ENCODE data around the gene KNL1. TPM values are rescaled to one million over a fixed set of nuclear protein-coding genes. Genes with fewer than 3 reads are reported as not detected.
"Not testable (repeated sequence)": the region's sequence is repeated elsewhere in the genome, so short reads cannot be mapped to it uniquely, and the experiment has no call there.

Gene KNL1
- polyA plus RNA-seq, 1 donor from 2014 or later: 1.1 TPM

GRCh38 chr15:40567111-40567510 lies 26.9 kb upstream of the KNL1 start:
- Mint-ChIP-seq H3K36me3 (no peaks in the 10 kb centered on the region), H3K4me3 (peak overlapping the region in 2 of 4 donors; percentile 58 to 90), H3K27ac (peak overlapping the region in 1 of 3 donors; percentile 97), H3K27me3 (no peaks in the 10 kb centered on the region), H3K4me1 (peaks cover 30 to 45% (median 40%) of the 10 kb centered on the region in 3 donors), H3K9me3 (no peaks in the 10 kb centered on the region)

- Mint-ChIP-seq H3K36me3 (no peaks in the 10 kb centered on the region), H3K9me3 (no peaks in the 10 kb centered on the region), H3K4me1 (peaks cover 27 to 36% (median 29%) of the 10 kb centered on the region in 3 donors), H3K4me3 (peak within 1 kb of the TSS; percentile 96 to 99 (median 98)), H3K27me3 (no peaks in the 10 kb centered on the region), H3K27ac (peak within 1 kb of the TSS; percentile 94 to 98 (median 97))
Measured at GRCh38 chr15:40569129-40569953, 24.7 kb upstream of the KNL1 start, which contains the start of gene RPUSD2. Gene RPUSD2 (plus strand): TSS chr15:40569299. CDS start chr15:40569338, 39 bp downstream.

DNA sequence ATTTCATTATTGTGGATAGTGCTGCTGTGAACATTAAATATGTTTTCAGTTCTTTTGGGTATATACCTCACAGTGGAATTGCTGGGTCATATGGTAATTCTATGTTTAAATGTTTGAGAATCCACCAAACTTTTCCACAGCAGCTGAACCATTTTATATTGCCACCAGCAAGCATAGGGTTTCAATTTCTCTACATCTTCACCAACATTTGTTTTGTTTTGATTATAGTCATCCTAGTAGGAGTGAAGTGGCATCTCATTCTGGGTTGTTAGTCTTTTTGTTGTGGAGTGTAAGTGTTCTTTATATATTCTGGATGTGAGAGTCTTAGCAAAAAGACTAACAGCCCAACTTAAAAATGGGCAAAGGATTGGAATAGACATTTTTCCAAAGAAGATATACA lies 18.9 kb upstream of the KNL1 start:
- no peaks in the 10 kb centered on the region for H3K9me3 Mint-ChIP-seq
- peak overlapping the region in 1 of 3 donors; percentile 35 for H3K27ac Mint-ChIP-seq
- no peaks in the 10 kb centered on the region for H3K27me3 Mint-ChIP-seq
- no peaks in the 10 kb centered on the region for H3K36me3 Mint-ChIP-seq
- peak overlapping the region in 1 of 4 donors; percentile 68 for H3K4me3 Mint-ChIP-seq
- peaks cover 11 to 16% (median 12%) of the 10 kb centered on the region in 3 donors for H3K4me1 Mint-ChIP-seq

- not testable (repeated sequence) for H3K27me3 Mint-ChIP-seq, H3K9me3 Mint-ChIP-seq, H3K36me3 Mint-ChIP-seq, H3K27ac Mint-ChIP-seq, H3K4me3 Mint-ChIP-seq, H3K4me1 Mint-ChIP-seq
Measured at GRCh38 chr15:40576914-40577313, 17.1 kb upstream of the KNL1 start.

GRCh38 chr15:40578892-40579291 lies 15.2 kb upstream of the KNL1 start:
- Mint-ChIP-seq H3K36me3 (peaks cover 1% of the 10 kb centered on the region), H3K27ac (no peak overlapping the region), H3K9me3 (no peaks in the 10 kb centered on the region), H3K27me3 (no peaks in the 10 kb centered on the region), H3K4me3 (no peak overlapping the region), H3K4me1 (peaks cover 0 to 6% (median 4%) of the 10 kb centered on the region in 3 donors)

DNA sequence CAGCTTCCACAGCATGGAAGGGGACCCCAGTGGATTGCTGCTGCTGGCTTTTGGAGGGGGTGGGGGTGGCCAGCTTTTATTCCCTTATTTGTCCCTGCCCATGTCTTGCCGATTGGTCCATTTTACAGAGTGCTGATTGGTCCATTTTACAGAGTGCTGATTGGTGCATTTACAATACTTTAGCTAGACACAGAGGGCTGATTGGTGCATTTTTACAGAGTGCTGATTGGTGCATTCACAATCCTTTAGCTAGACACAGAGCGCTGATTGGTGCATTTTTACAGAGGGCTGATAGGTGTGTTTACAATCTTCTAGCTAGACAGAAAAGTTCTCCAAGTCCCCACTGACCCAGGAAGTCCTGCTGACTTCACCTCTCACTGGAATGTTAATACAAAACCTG lies 12.3 kb upstream of the KNL1 start:
- H3K9me3 Mint-ChIP-seq, H3K27me3 Mint-ChIP-seq, H3K36me3 Mint-ChIP-seq, H3K4me3 Mint-ChIP-seq, H3K4me1 Mint-ChIP-seq: not testable (repeated sequence)
- peak overlapping the region in 1 of 3 donors; percentile 53 for H3K27ac Mint-ChIP-seq

DNA sequence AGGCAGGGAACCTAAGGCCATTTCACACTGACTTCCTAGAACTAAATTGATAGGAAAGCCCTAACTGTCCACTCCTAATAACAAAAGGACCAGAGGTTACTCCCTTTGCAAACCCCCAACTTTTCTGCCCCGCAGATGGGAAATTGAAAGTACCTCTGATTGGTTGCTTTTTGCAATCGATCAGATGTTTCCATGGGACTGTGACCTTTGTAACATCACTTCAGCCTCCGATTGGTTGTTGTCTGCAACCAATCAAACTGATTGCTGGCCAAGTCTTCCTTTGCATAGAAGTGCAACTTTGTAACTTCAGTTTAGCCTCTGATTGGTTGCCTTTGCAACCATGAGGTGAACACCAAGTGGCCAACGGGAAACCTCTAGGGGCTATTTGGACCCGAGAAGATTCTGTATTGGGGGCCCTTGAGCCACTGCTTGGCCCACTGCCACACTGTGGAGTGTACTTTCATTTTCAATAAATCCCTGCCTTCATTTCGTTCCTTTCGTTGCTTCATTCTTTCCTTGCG lies 11.3 kb upstream of the KNL1 start:
- H3K36me3 Mint-ChIP-seq: peaks cover 1% of the 10 kb centered on the region
- no peaks in the 10 kb centered on the region for H3K27me3 Mint-ChIP-seq
- no peak overlapping the region for H3K27ac Mint-ChIP-seq
- peaks cover 0 to 1% (median 0%) of the 10 kb centered on the region in 3 donors for H3K4me1 Mint-ChIP-seq
- H3K9me3 Mint-ChIP-seq: no peaks in the 10 kb centered on the region
- peak overlapping the region in 1 of 4 donors; percentile 47 for H3K4me3 Mint-ChIP-seq

DNA sequence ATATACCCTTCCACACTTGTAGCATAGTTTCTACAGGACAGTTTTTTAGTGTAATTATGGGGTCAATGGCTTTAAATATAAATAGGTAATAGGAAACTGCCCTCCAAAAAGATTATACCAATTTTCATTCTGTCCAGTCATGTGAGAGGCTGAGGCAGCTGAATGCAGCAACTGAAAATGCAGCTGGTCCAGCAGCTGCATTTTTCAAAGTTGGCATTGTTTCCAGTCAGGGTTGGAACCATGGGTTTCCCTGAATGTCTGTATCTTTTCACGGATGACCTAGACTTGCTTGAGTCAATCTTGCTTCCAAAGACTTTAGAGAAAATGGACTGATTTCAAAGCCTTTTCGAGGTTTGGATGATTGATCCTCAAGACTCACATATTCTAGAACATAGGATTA lies 9.9 kb upstream of the KNL1 start:
- no peaks in the 10 kb centered on the region for H3K27me3 Mint-ChIP-seq
- peaks cover 1% of the 10 kb centered on the region for H3K36me3 Mint-ChIP-seq
- no peaks in the 10 kb centered on the region for H3K9me3 Mint-ChIP-seq
- peaks cover 0 to under 1% (median 0%) of the 10 kb centered on the region in 3 donors for H3K4me1 Mint-ChIP-seq
- no peak overlapping the region for H3K4me3 Mint-ChIP-seq
- H3K27ac Mint-ChIP-seq: no peak overlapping the region

DNA sequence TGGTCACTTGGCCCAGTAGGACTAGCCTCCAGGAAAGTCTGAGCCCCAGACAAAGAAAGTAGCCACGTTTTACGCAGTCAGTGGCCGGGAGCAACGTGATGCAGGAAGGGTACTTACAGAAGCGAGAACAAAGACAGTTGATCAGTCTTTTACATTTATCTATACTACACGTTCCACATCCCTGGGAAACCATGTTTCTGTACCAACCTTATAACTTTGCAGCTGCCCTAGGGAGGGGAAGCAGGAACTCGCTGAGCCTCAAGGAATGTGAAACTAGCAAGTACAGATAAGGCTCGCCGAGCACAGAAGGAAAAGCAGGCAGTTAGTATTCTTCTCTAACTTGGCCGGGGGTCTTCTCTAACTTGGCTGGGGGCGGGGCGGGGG lies 3.4 kb upstream of the KNL1 start:
- Mint-ChIP-seq H3K27me3 (no peaks in the 10 kb centered on the region), H3K9me3 (no peaks in the 10 kb centered on the region), H3K4me3 (peak overlapping the region; percentile 13 to 93 (median 90)), H3K36me3 (no peaks in the 10 kb centered on the region), H3K4me1 (peaks cover 15 to 24% (median 19%) of the 10 kb centered on the region in 3 donors), H3K27ac (peak overlapping the region in 2 of 3 donors; percentile 10 to 80)

GRCh38 chr15:40591389-40591788 lies 2.7 kb upstream of the KNL1 start:
- Mint-ChIP-seq H3K9me3 (no peaks in the 10 kb centered on the region), H3K36me3 (no peaks in the 10 kb centered on the region), H3K4me1 (peaks cover 15 to 24% (median 19%) of the 10 kb centered on the region in 3 donors), H3K27ac (no peak overlapping the region), H3K4me3 (peak overlapping the region in 2 of 4 donors; percentile 13 to 37), H3K27me3 (no peaks in the 10 kb centered on the region)

DNA sequence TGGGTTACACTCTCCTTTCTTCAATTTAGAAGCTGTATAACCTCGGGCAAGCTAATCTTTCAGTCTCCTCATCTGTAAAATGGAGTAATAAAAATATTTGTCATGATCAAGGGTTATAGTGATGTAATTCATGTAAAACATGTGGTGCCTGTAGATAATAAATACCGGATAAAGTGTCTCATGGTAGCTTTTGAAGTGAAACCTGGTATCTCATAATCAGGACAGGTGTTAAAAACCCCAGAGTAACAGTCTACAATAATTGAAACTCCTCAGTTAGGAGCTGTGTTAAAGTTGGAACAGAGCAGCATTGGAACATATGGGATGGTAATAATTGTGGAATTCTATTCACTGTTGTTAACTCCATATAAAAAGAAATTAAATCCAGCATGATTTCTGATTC lies 884 bp upstream of the KNL1 start:
- peak overlapping the region; percentile 58 to 97 (median 92) for H3K4me3 Mint-ChIP-seq
- H3K27me3 Mint-ChIP-seq: no peaks in the 10 kb centered on the region
- no peaks in the 10 kb centered on the region for H3K36me3 Mint-ChIP-seq
- no peaks in the 10 kb centered on the region for H3K9me3 Mint-ChIP-seq
- peak overlapping the region; percentile 94 to 99 (median 98) for H3K27ac Mint-ChIP-seq
- H3K4me1 Mint-ChIP-seq: peaks cover 15 to 24% (median 19%) of the 10 kb centered on the region in 3 donors

GRCh38 chr15:40594429-40594836 lies 384 bp downstream of the KNL1 start:
- Mint-ChIP-seq H3K4me3 (peak overlapping the region; percentile 90 to 99 (median 96)), H3K9me3 (no peaks in the 10 kb centered on the region), H3K27me3 (no peaks in the 10 kb centered on the region), H3K4me1 (peaks cover 15 to 24% (median 19%) of the 10 kb centered on the region in 3 donors), H3K36me3 (no peaks in the 10 kb centered on the region), H3K27ac (peak overlapping the region; percentile 94 to 99 (median 98))

- Mint-ChIP-seq H3K4me1 (peaks cover 12 to 19% (median 14%) of the 10 kb centered on the region in 3 donors), H3K27ac (peak overlapping the region in 1 of 3 donors; percentile 94), H3K4me3 (peak overlapping the region; percentile 53 to 99 (median 92)), H3K36me3 (no peaks in the 10 kb centered on the region), H3K27me3 (no peaks in the 10 kb centered on the region), H3K9me3 (no peaks in the 10 kb centered on the region)
Measured at GRCh38 chr15:40595219-40595618, 1.2 kb downstream of the KNL1 start.

- no peaks in the 10 kb centered on the region for H3K36me3 Mint-ChIP-seq
- no peaks in the 10 kb centered on the region for H3K9me3 Mint-ChIP-seq
- H3K4me3 Mint-ChIP-seq: peak overlapping the region in 2 of 4 donors; percentile 33 to 55
- no peak overlapping the region for H3K27ac Mint-ChIP-seq
- peaks cover 13 to 24% (median 14%) of the 10 kb centered on the region in 3 donors for H3K4me1 Mint-ChIP-seq
- no peaks in the 10 kb centered on the region for H3K27me3 Mint-ChIP-seq
Measured at GRCh38 chr15:40595773-40596172, 1.7 kb downstream of the KNL1 start.

GRCh38 chr15:40597024-40597423 lies 3.0 kb downstream of the KNL1 start:
- Mint-ChIP-seq H3K4me1 (peaks cover 13 to 21% (median 13%) of the 10 kb centered on the region in 3 donors), H3K36me3 (no peaks in the 10 kb centered on the region), H3K27ac (no peak overlapping the region), H3K27me3 (no peaks in the 10 kb centered on the region), H3K4me3 (peak overlapping the region in 1 of 4 donors; percentile 31), H3K9me3 (no peaks in the 10 kb centered on the region)

Data from IgD-negative memory B cell (primary cell).